HepG2 (cell line): ENCODE results near the gene RAB40C. TPM values are rescaled to one million over a fixed set of nuclear protein-coding genes. Genes with fewer than 3 reads are reported as not detected.

Experiments
- ARNT2 ChIP-seq: sonication (generic); formaldehyde crosslinking; IDR thresholded peaks from 2 replicates; pipeline ENCODE4 v1.8.0; 2022; ENCODE audit warnings: mild to moderate bottlenecking, low read depth, missing genetic modification reagents, moderate library complexity
- ATF7-NPFF ChIP-seq: sonication (generic); formaldehyde crosslinking; IDR thresholded peaks from 2 replicates; pipeline ENCODE4 v1.8.1; 2023; ENCODE audit warnings: mild to moderate bottlenecking, low read depth, missing genetic modification reagents, moderate library complexity
- DBP ChIP-seq: sonication (generic); formaldehyde crosslinking; IDR thresholded peaks from 2 replicates; pipeline ENCODE4 v1.4.0; 2020; ENCODE audit warnings: missing genetic modification reagents; ENCODE audit errors: not compliant biosample characterization
- FIP1L1 ChIP-seq: fragments of 200-400 bp; formaldehyde crosslinking; IDR thresholded peaks from 2 replicates; pipeline ENCODE4 v1.6.1; 2018; ENCODE audit warnings: low read depth, mild to moderate bottlenecking, low read length, moderate library complexity, borderline replicate concordance; ENCODE audit not compliant: insufficient read depth
- FOSL2 ChIP-seq: sonication (generic); formaldehyde crosslinking; IDR thresholded peaks from 2 replicates; pipeline ENCODE4 v1.4.0; 2020; ENCODE audit warnings: missing genetic modification reagents
- ISX ChIP-seq: sonication (generic); formaldehyde crosslinking; conservative IDR thresholded peaks from 2 replicates; pipeline ENCODE4 v1.5.0; 2020; ENCODE audit warnings: missing genetic modification reagents
- JUNB ChIP-seq: sonication (generic); formaldehyde crosslinking; IDR thresholded peaks from 2 replicates; pipeline ENCODE4 v1.8.0; 2022; ENCODE audit warnings: missing genetic modification reagents, mild to moderate bottlenecking, borderline replicate concordance
- MATR3 ChIP-seq: sonication (generic); formaldehyde crosslinking; IDR thresholded peaks from 2 replicates; pipeline ENCODE4 v1.4.0; 2020; ENCODE audit warnings: missing genetic modification reagents
- NRL ChIP-seq: sonication (generic); formaldehyde crosslinking; IDR thresholded peaks from 2 replicates; pipeline ENCODE4 v1.5.0; 2020; ENCODE audit warnings: missing genetic modification reagents, mild to moderate bottlenecking, moderate library complexity, borderline replicate concordance
- PPARG ChIP-seq: conservative IDR thresholded peaks from 2 replicates; pipeline ENCODE4 v1.6.1; 2016; ENCODE audit warnings: missing biosample characterization, missing genetic modification reagents
- RELA ChIP-seq: sonication (generic); formaldehyde crosslinking; IDR thresholded peaks from 2 replicates; pipeline ENCODE4 v1.4.0; 2020; ENCODE audit warnings: missing genetic modification reagents
- SNAI1 ChIP-seq: sonication (generic); formaldehyde crosslinking; IDR thresholded peaks from 2 replicates; pipeline ENCODE4 v1.5.0; 2020; ENCODE audit warnings: mild to moderate bottlenecking, missing genetic modification reagents, borderline replicate concordance
- TCF7 ChIP-seq: sonication (generic); IDR thresholded peaks from 2 replicates; pipeline ENCODE4 v1.6.1; 2016; ENCODE audit warnings: antibody characterized with exemption, low read depth
- TMF1 ChIP-seq: sonication (generic); formaldehyde crosslinking; IDR thresholded peaks from 2 replicates; pipeline ENCODE4 v1.8.1; 2022; ENCODE audit warnings: low read depth, missing genetic modification reagents
- YEATS4 ChIP-seq: sonication (generic); formaldehyde crosslinking; IDR thresholded peaks from 2 replicates; pipeline ENCODE4 v1.4.0; 2020; ENCODE audit warnings: missing genetic modification reagents, borderline replicate concordance
- YY1 ChIP-seq: IDR thresholded peaks from 2 replicates; pipeline ENCODE4 v1.6.1; 2011; ENCODE audit warnings: low read length, low read depth, moderate library complexity, mild to moderate bottlenecking; ENCODE audit not compliant: insufficient read depth, insufficient replicate concordance
- ZFX ChIP-seq: sonication (generic); formaldehyde crosslinking; IDR thresholded peaks from 2 replicates; pipeline ENCODE4 v1.4.0; 2020; ENCODE audit warnings: mild to moderate bottlenecking, low read depth, missing genetic modification reagents, moderate library complexity
- ZNF639 ChIP-seq: conservative IDR thresholded peaks from 2 replicates; pipeline ENCODE4 v1.6.1; 2018; ENCODE audit warnings: missing genetic modification reagents
- ZNF703 ChIP-seq: sonication (generic); formaldehyde crosslinking; IDR thresholded peaks from 2 replicates; pipeline ENCODE4 v1.5.1; 2020; ENCODE audit warnings: missing genetic modification reagents, mild to moderate bottlenecking, moderate library complexity, borderline replicate concordance
- ZNF883 ChIP-seq: sonication (generic); formaldehyde crosslinking; IDR thresholded peaks from 2 replicates; pipeline ENCODE4 v1.5.1; 2020; ENCODE audit warnings: mild to moderate bottlenecking, missing genetic modification reagents; ENCODE audit errors: not compliant biosample characterization
- ZSCAN31 ChIP-seq: sonication (generic); formaldehyde crosslinking; IDR thresholded peaks from 2 replicates; pipeline ENCODE4 v1.5.0; 2020; ENCODE audit warnings: low read depth, mild to moderate bottlenecking, missing genetic modification reagents
- polyA plus RNA-seq, 8 experiments: library from polyadenylated mRNA; depleted of rRNA in 3 of 8; stranded (reverse) in 7 of 8; unstranded in 1 of 8; fragments of >200 nt; fragmentation: Illumina TruSeq in 4 of 8; extraction: Trizol in 4 of 8; gene quantifications; 2 replicates each; pipeline versions ENCODE4 v1.2.1 to v1.2.3, GENCODE V29; 2011 to 2016; ENCODE audit warnings: low read depth in 4 of 8, missing spikeins in 1 of 8, mixed read lengths in 1 of 8; ENCODE audit not compliant: insufficient read depth in 1 of 8
- total RNA-seq, 5 experiments: library from RNA; depleted of rRNA; stranded (reverse); fragments of >200 nt; fragmentation: Illumina TruSeq; extraction: Trizol; gene quantifications; 2 replicates each; pipeline ENCODE4 v1.2.3, GENCODE V29; 2016; ENCODE audit warnings: low read depth in 1 of 5
- TF ChIP-seq, protein P1 (sequence below): sonication (generic); formaldehyde crosslinking; IDR thresholded peaks from 2 replicates; pipeline ENCODE4 v1.8.0; 2022; ENCODE audit warnings: missing genetic modification reagents, mild to moderate bottlenecking, moderate library complexity, borderline replicate concordance

The RAB40C gene
- total and polyA plus RNA-seq, 2 of the 13 experiments (the other 11 are each of a cell fraction or from before 2014, with no cell fraction given): 7.7 to 11.5 TPM

GRCh38 chr16:642189-643049, 52.6 kb downstream of the RAB40C start (continued):
- TF ChIP-seq YY1 (no peak), YEATS4 (peak; percentile 82), ISX (no peak), TCF7 (no peak), ZFX (CRISPR knock-in tag) (peak; percentile 87), RELA (0 out of 2 replicates have a peak, but pooled peaks have one; percentile 32), FIP1L1 (no peak), ZNF883 (CRISPR knock-in tag) (no peak), DBP (CRISPR knock-in tag) (peak; percentile 20), ZNF703 (CRISPR knock-in tag) (peak; percentile 55; the same call in 1 of the 2 replicates), ZNF639 (CRISPR knock-in tag) (peak; percentile 36; the same call in 1 of the 2 replicates), ZSCAN31 (CRISPR knock-in tag) (peak; percentile 44; the same call in 1 of the 2 replicates), SNAI1 (no peak), PPARG (no peak; the same call in 1 of the 2 replicates), TMF1 (CRISPR knock-in tag) (peak; percentile 28), JUNB (no peak), FOSL2 (CRISPR knock-in tag) (no peak; the same call in 1 of the 2 replicates), ARNT2 (CRISPR knock-in tag) (peak; percentile 50; the same call in 1 of the 2 replicates), NRL (CRISPR knock-in tag) (peak; percentile 74), ATF7-NPFF (CRISPR knock-in tag) (peak; percentile 98), MATR3 (no peak)
- TF ChIP-seq, protein P1, sequence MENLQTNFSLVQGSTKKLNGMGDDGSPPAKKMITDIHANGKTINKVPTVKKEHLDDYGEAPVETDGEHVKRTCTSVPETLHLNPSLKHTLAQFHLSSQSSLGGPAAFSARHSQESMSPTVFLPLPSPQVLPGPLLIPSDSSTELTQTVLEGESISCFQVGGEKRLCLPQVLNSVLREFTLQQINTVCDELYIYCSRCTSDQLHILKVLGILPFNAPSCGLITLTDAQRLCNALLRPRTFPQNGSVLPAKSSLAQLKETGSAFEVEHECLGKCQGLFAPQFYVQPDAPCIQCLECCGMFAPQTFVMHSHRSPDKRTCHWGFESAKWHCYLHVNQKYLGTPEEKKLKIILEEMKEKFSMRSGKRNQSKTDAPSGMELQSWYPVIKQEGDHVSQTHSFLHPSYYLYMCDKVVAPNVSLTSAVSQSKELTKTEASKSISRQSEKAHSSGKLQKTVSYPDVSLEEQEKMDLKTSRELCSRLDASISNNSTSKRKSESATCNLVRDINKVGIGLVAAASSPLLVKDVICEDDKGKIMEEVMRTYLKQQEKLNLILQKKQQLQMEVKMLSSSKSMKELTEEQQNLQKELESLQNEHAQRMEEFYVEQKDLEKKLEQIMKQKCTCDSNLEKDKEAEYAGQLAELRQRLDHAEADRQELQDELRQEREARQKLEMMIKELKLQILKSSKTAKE (CRISPR knock-in tag): no peak; the same call in 1 of the 2 replicates
